Heart right ventricle (tissue), 16 donors: ENCODE results near the gene NCKAP5. TPM values are rescaled to one million over a fixed set of nuclear protein-coding genes. Genes with fewer than 3 reads are reported as not detected.

Experiments used
- ATAC-seq, 8 donors: fragments of 200-7000 bp; cut with Tn5 transposase; one replicate each; pipeline ENCODE4 v1.9.1; 2020; ENCODE audit warnings: mild to moderate bottlenecking in 8 of 8, moderate library complexity in 8 of 8, moderate number of reproducible peaks in 1 of 8
- DNase-seq, 2 donors: peaks; one replicate each; pipeline ENCODE4 v3.0.0-alpha.2; 2020
- H3K27ac ChIP-seq, 10 donors: fragments of 200-600 bp; sonication (generic) in 2 of 10; one replicate each; pipeline versions ENCODE4 v1.5.0 to v1.8.0; 2020 to 2022; ENCODE audit warnings: mild to moderate bottlenecking in 3 of 10
- H3K27me3 ChIP-seq, 7 donors: fragments of 200-600 bp; one replicate each; pipeline ENCODE4 v1.8.0; 2021 to 2022; ENCODE audit warnings: mild to moderate bottlenecking in 2 of 7
- H3K36me3 ChIP-seq, 9 donors: fragments of 200-600 bp; sonication (generic) in 1 of 9; one replicate each; pipeline versions ENCODE4 v1.5.0 to v1.8.0; 2020 to 2022; ENCODE audit warnings: mild to moderate bottlenecking in 2 of 9
- H3K4me1 ChIP-seq, 9 donors: fragments of 200-600 bp; sonication (generic) in 1 of 9; one replicate each; pipeline versions ENCODE4 v1.5.0 to v1.8.0; 2020 to 2022; ENCODE audit warnings: mild to moderate bottlenecking in 4 of 9
- H3K4me3 ChIP-seq, 10 donors: fragments of 200-600 bp; sonication (generic) in 2 of 10; one replicate each; pipeline versions ENCODE4 v1.5.0 to v1.8.0; 2020 to 2022; ENCODE audit warnings: mild to moderate bottlenecking in 7 of 10, moderate library complexity in 2 of 10
- H3K9me3 ChIP-seq, 11 donors: fragments of 200-600 bp in 10 of 11; sonication (generic) in 2 of 11; one replicate each; pipeline versions ENCODE4 v1.5.0 to v1.8.0; 2013 to 2022; ENCODE audit warnings: mild to moderate bottlenecking in 2 of 11, control low read depth in 1 of 11, moderate library complexity in 1 of 11
- CTCF ChIP-seq, 9 donors: fragments of 200-600 bp; sonication (generic) in 2 of 9; IDR thresholded peaks; one replicate each; pipeline versions ENCODE4 v1.5.0 to v1.8.0; 2021 to 2022; ENCODE audit warnings: antibody characterized with exemption in 9 of 9, mild to moderate bottlenecking in 5 of 9, moderate library complexity in 1 of 9
- WGBS, 2 donors: extraction: QIAGEN DNeasy Blood & Tissue Kit; methylation state at CpG; one replicate each; pipeline ENCODE4 v1.1.7; 2013; ENCODE audit warnings: inconsistent platforms in 1 of 2; 5-methylcytosine and 5-hydroxymethylcytosine counted together
- intact Hi-C, 10 donors: fragments of 100-400 bp; cut with DNase I; formaldehyde crosslinking; loops; one replicate each; pipeline versions ENCODE4 v1.11.1 to v1.14.2; 2022
- polyA plus RNA-seq, 2 donors: library from polyadenylated mRNA; stranded (reverse); fragments of 200-250 nt; gene quantifications; one replicate each; pipeline ENCODE4 v1.2.3, GENCODE V29; 2013
- total RNA-seq, 10 donors: library from RNA; stranded (reverse); fragmentation: NEBNext Ultra II Directional in 3 of 10; extraction: Animal tissue kit (Norgen Biotek cat#: 25700) in 3 of 10; gene quantifications; one replicate each; pipeline versions ENCODE4 v1.2.1 to v1.2.4, GENCODE V29; 2021 to 2023
- donor health status: Arrhythmogenic right ventricular cardiomyopathy.
- donor health status: ischemic (EF 13 %, LVEDD 7.1; RV severe dilation, severe dysfunction).
- donor health status: healthy with polysubstance abuse.
- donor health status: DM: no; HTN: yes; CAD: no.
- donor health status: DM: no; HTN: no; CAD: no.
- donor health status: ischemic (EF 25% LVEDD 6.9; RV normal size, moderate dysfunction).
- donor health status: ischemic (EF 25% LVEDD 5.7; RV mildly dilated, moderate dysfunction).
- donor health status: healthy.
- donor health status: DM: yes; HTN: yes; CAD: no.
- donor health status: Ischemic cardiomyopathy.
- donor health status: ischemic (EF 35%, LVEDD 5.7; RV mildly dilated, moderate dysfunction).
- donor health status: nonischemic (EF 11% LVEDD 7.7; RV severe dilation, severe dysfunction).
- donor health status: DM: yes; HTN: yes; CAD: no.
- donor health status: PGD.
- donor health status: ischemic (EF 29% LVEDD 5.4; RV normal size, mild dysfunction).
- donor health status: nonischemic (EF 23%, LVEDD 6.1; RV moderate dilation, normal function).

Gene NCKAP5
- total and polyA plus RNA-seq, 12 donors = 0.57 to 11.7 (median 6.2) TPM

- WGBS, 2 donors = 91 to 96% methylated on average over 4 of the region's 4 CpGs
- Histone ChIP-seq H3K4me3 (no peak overlapping the region), H3K4me1 (no peaks in the 10 kb centered on the region), H3K27me3 (no peaks in the 10 kb centered on the region), H3K27ac (no peak overlapping the region), H3K36me3 (no peaks in the 10 kb centered on the region), H3K9me3 (peaks cover 0 to 4% (median 0%) of the 10 kb centered on the region in 11 donors)
- intact Hi-C loops = no loop called here
- ATAC-seq (no peak), DNase-seq (no peak)
- TF ChIP-seq CTCF (IDR thresholded peaks at IDR 0.05) = no peak
Measured at GRCh38 chr2:133532919-133533318, 35.3 kb downstream of the NCKAP5 start.

GRCh38 chr2:133531382-133531781, 36.9 kb downstream of the NCKAP5 start:
- H3K9me3 ChIP-seq = peaks cover 0 to 1% (median 0%) of the 10 kb centered on the region in 11 donors
- 60 to 65% methylated on average over 2 of the region's 2 CpGs for WGBS, 2 donors
- no peaks in the 10 kb centered on the region for H3K4me1 ChIP-seq
- intact Hi-C loops = no loop called here
- no peaks in the 10 kb centered on the region for H3K36me3 ChIP-seq
- no peak for DNase-seq
- H3K27ac ChIP-seq = no peak overlapping the region
- H3K4me3 ChIP-seq = no peak overlapping the region
- no peak for TF ChIP-seq CTCF (IDR thresholded peaks at IDR 0.05)
- H3K27me3 ChIP-seq = no peaks in the 10 kb centered on the region
- no peak for ATAC-seq

- Histone ChIP-seq H3K36me3 (no peaks in the 10 kb centered on the region), H3K27me3 (no peaks in the 10 kb centered on the region), H3K9me3 (no peaks in the 10 kb centered on the region), H3K4me3 (no peak overlapping the region), H3K27ac (no peak overlapping the region), H3K4me1 (no peaks in the 10 kb centered on the region)
- ATAC-seq (no peak), DNase-seq (no peak)
- intact Hi-C loops = no loop called here
- no peak for TF ChIP-seq CTCF (IDR thresholded peaks at IDR 0.05)
Measured at GRCh38 chr2:133530645-133531044, 37.6 kb downstream of the NCKAP5 start.

GRCh38 chr2:133526530-133527300, 41.5 kb downstream of the NCKAP5 start:
- no peak for TF ChIP-seq CTCF (IDR thresholded peaks at IDR 0.05)
- H3K4me1 ChIP-seq = no peaks in the 10 kb centered on the region
- no peak overlapping the region for H3K27ac ChIP-seq
- H3K36me3 ChIP-seq = no peaks in the 10 kb centered on the region
- H3K9me3 ChIP-seq = no peaks in the 10 kb centered on the region
- ATAC-seq (no peak), DNase-seq (no peak)
- intact Hi-C loops = no loop called here
- H3K4me3 ChIP-seq = no peak overlapping the region
- 71 to 77% methylated on average over 3 of the region's 3 CpGs for WGBS, 2 donors
- no peaks in the 10 kb centered on the region for H3K27me3 ChIP-seq
